T-helper 1 cell treated with Interleukin-12 subunit alpha and Interleukin-12 subunit beta and Interleukin-4 antibody, amounts not matched to agents 30 ng/mL and 1 ng/mL, for 36 hours (primary cell): ENCODE results near the gene PCDHA1. TPM values are rescaled to one million over a fixed set of nuclear protein-coding genes. Genes with fewer than 3 reads are reported as not detected.
"Not testable (repeated sequence)": the region's sequence is repeated elsewhere in the genome, so short reads cannot be mapped to it uniquely, and the experiment has no call there.

Source experiments
- intact Hi-C: fragments of 100-400 bp; cut with micrococcal nuclease; formaldehyde crosslinking; loops from one replicate; pipeline ENCODE4 v1.15.1; 2024
- total RNA-seq: library from RNA; stranded (reverse); gene quantifications from 2 replicates; pipeline ENCODE4 v1.2.3, GENCODE V29; 2022

PCDHA1 gene
- not detected in 2 replicates for total RNA-seq

GRCh38 chr5:140785905-140786686 is at the start of gene PCDHA1:
Gene PCDHA1 (plus strand): TSS chr5:140786140.
- intact Hi-C loops = loop anchor here (2.0 kb wide), 1 partner anchor 55 kb away; the partner anchor contains the start of gene PCDHA8

- intact Hi-C loops = no loop called here
Observed at GRCh38 chr5:140737486-140737885, 48.5 kb upstream of the PCDHA1 start.

GRCh38 chr5:140741967-140742366 is 44.0 kb upstream of the PCDHA1 start:
- intact Hi-C loops = no loop called here

GRCh38 chr5:140753561-140753960 is 32.4 kb upstream of the PCDHA1 start:
- intact Hi-C loops = no loop called here

- intact Hi-C loops = no loop called here
Observed at GRCh38 chr5:140764177-140764973, 21.6 kb upstream of the PCDHA1 start.

GRCh38 chr5:140767444-140767843 is 18.5 kb upstream of the PCDHA1 start:
- intact Hi-C loops = no loop called here

- intact Hi-C loops = no loop called here
Observed at GRCh38 chr5:140780512-140780911, 5.4 kb upstream of the PCDHA1 start.

- intact Hi-C loops = loop anchor here (2.0 kb wide), 1 partner anchor 53 kb away; the partner anchor contains the start of gene PCDHA8
Observed at GRCh38 chr5:140787422-140787821, 1.5 kb downstream of the PCDHA1 start.

GRCh38 chr5:140787849-140788504 is 2.0 kb downstream of the PCDHA1 start:
- intact Hi-C loops = loop anchor here (2.0 kb wide), 1 partner anchor 53 kb away; the partner anchor contains the start of gene PCDHA8

- intact Hi-C loops = loop anchor here (5.0 kb wide), 2 partner anchors 41 to 91 kb away; partner anchors contain the start of genes PCDHA13 and PCDHA7
Observed at GRCh38 chr5:140791089-140791488, 5.1 kb downstream of the PCDHA1 start.

GRCh38 chr5:140794595-140795258 is 8.8 kb downstream of the PCDHA1 start, which contains the start of gene PCDHA2:
Gene PCDHA2 (plus strand): TSS chr5:140794852.
- intact Hi-C loops = loop anchor here (5.0 kb wide), 2 partner anchors 38 to 88 kb away; partner anchors contain the start of genes PCDHA13 and PCDHA7

- intact Hi-C loops = no loop called here
Observed at GRCh38 chr5:140795259-140795641, 9.3 kb downstream of the PCDHA1 start.

GRCh38 chr5:140796072-140796717 is 10.3 kb downstream of the PCDHA1 start:
- intact Hi-C loops = not testable (repeated sequence)

- intact Hi-C loops = no loop called here
Observed at GRCh38 chr5:140796718-140797095, 10.8 kb downstream of the PCDHA1 start.

GRCh38 chr5:140800816-140801493 is 15.0 kb downstream of the PCDHA1 start, which contains the start of gene PCDHA3:
Gene PCDHA3 (plus strand): TSS chr5:140801057.
- intact Hi-C loops = loop anchor here (5.0 kb wide), 1 partner anchor 41 kb away; the partner anchor contains the start of gene PCDHA8

GRCh38 chr5:140801494-140801841 is 15.5 kb downstream of the PCDHA1 start:
- intact Hi-C loops = loop anchor here (5.0 kb wide), 1 partner anchor 41 kb away; the partner anchor contains the start of gene PCDHA8

GRCh38 chr5:140802381-140802780 is 16.4 kb downstream of the PCDHA1 start:
- intact Hi-C loops = loop anchor here (5.0 kb wide), 1 partner anchor 40 kb away; the partner anchor contains the start of gene PCDHA8

- intact Hi-C loops = loop anchor here (5.0 kb wide), 1 partner anchor 39 kb away; the partner anchor contains the start of gene PCDHA8
Observed at GRCh38 chr5:140802781-140803271, 16.9 kb downstream of the PCDHA1 start.
